HepG2 (cell line): ENCODE measurements around the gene PSMD2. TPM values are rescaled to one million over a fixed set of nuclear protein-coding genes. Genes with fewer than 3 reads are reported as not detected.

Experiments used
- ATAC-seq: fragments of 200-7000 bp; cut with Tn5 transposase; 3 replicates; pipeline ENCODE4 v1.9.1; 2020; ENCODE audit warnings: mild to moderate bottlenecking, moderate library complexity
- BruUV-seq: library from RNA; stranded (reverse); fragments of 400-500 nt; replicated peaks from 2 replicates; lab custom pipeline; 2021; lab: Mats Ljungman, UMichigan
- CTCF ChIA-PET: fragments of 300-600 bp; formaldehyde crosslinking; extraction: SDS; loops from one replicate; lab custom pipeline; 2021; ENCODE audit warnings: low total read pairs, inconsistent platforms, low intra/inter-chr PET ratio; lab: Yijun Ruan, JAX
- POLR2A ChIA-PET: fragments of 350-600 bp; sonication (Branson Sonifier 250); formaldehyde crosslinking; loops from one replicate; lab custom pipeline; 2020; ENCODE audit warnings: antibody characterized with exemption, inconsistent platforms; lab: Yijun Ruan, JAX
- DNase-seq: peaks from one replicate; pipeline ENCODE4 v3.0.0-alpha.2; 2015; ENCODE audit warnings: low spot score
- FAIRE-seq: peaks from 3 replicates; lab custom pipeline; 2011; peaks lifted over from hg19 to GRCh38; lab: Jason Lieb, UNC
- H2AFZ ChIP-seq: one replicate; pipeline ENCODE4 v1.6.1; 2011; ENCODE audit warnings: low read length, inconsistent platforms
- H3K27ac ChIP-seq: fragments of 300-600 bp; 3 replicates; pipeline ENCODE4 v1.8.0; 2011; ENCODE audit warnings: mixed run types, mild to moderate bottlenecking, mixed read lengths, low read length, inconsistent platforms; ENCODE audit not compliant: insufficient read depth; ENCODE audit errors: extremely low read length
- H3K27me3 ChIP-seq, 2 experiments: fragments of 200-600 bp in 1 of 2; 2 replicates in 1 of 2; 3 replicates in 1 of 2; pipeline versions ENCODE4 v1.6.0 to v1.8.0; 2011; ENCODE audit warnings: low read length in 2 of 2, mild to moderate bottlenecking in 2 of 2, moderate library complexity in 2 of 2, inconsistent platforms in 1 of 2; ENCODE audit not compliant: insufficient read depth in 2 of 2, control insufficient read depth in 1 of 2
- H3K36me3 ChIP-seq, 2 experiments: fragments of 200-600 bp in 1 of 2; replicated peaks in 1 of 2; 2 replicates in 1 of 2; 3 replicates in 1 of 2; pipeline versions ENCODE4 v1.5.1 to v1.8.0; 2011; ENCODE audit warnings: low read length in 2 of 2, inconsistent platforms in 1 of 2; ENCODE audit not compliant: insufficient read depth in 2 of 2, control insufficient read depth in 1 of 2
- H3K4me1 ChIP-seq: 2 replicates; pipeline ENCODE4 v1.5.1; 2012; ENCODE audit warnings: low read length, inconsistent platforms; ENCODE audit not compliant: insufficient read depth
- H3K4me2 ChIP-seq: 2 replicates; pipeline ENCODE4 v1.6.0; 2011; ENCODE audit warnings: low read depth, low read length, inconsistent platforms
- H3K4me3 ChIP-seq, 3 experiments: fragments of 200-600 bp in 1 of 3; sonication (generic), shearing (Covaris generic) in 1 of 3; replicated peaks in 1 of 3; 2 replicates each; pipeline ENCODE4 v1.5.1; 2011 to 2016; ENCODE audit warnings: low read length in 3 of 3, inconsistent platforms in 2 of 3, low read depth in 2 of 3, mild to moderate bottlenecking in 2 of 3, control low read depth in 1 of 3, mixed read lengths in 1 of 3; ENCODE audit not compliant: insufficient read depth in 1 of 3
- H3K79me2 ChIP-seq: one replicate; pipeline ENCODE4 v1.6.1; 2011; ENCODE audit warnings: low read length, inconsistent platforms; ENCODE audit not compliant: insufficient read depth
- H3K9ac ChIP-seq: 2 replicates; pipeline ENCODE4 v1.6.0; 2011; ENCODE audit warnings: mild to moderate bottlenecking, low read depth, low read length, inconsistent platforms; ENCODE audit not compliant: insufficient read depth
- H3K9me3 ChIP-seq: 2 replicates; pipeline ENCODE4 v1.5.1; 2012; ENCODE audit warnings: mild to moderate bottlenecking, low read length
- H4K20me1 ChIP-seq: 2 replicates; pipeline ENCODE4 v1.6.0; 2011; ENCODE audit warnings: inconsistent platforms, mild to moderate bottlenecking, low read length, moderate library complexity; ENCODE audit not compliant: insufficient read depth
- DMAP1 ChIP-seq: IDR thresholded peaks from 2 replicates; pipeline ENCODE4 v1.6.1; 2016
- FOSL1 ChIP-seq: sonication (generic); formaldehyde crosslinking; IDR thresholded peaks from 2 replicates; pipeline ENCODE4 v1.9.0; 2021; ENCODE audit warnings: missing genetic modification reagents, borderline replicate concordance
- GMEB2 ChIP-seq: IDR thresholded peaks from 2 replicates; pipeline ENCODE4 v1.6.1; 2016; ENCODE audit warnings: missing biosample characterization, missing genetic modification reagents, low read depth
- HNRNPUL1 ChIP-seq: fragments of 200-400 bp; formaldehyde crosslinking; IDR thresholded peaks from 2 replicates; pipeline ENCODE4 v1.6.1; 2017; ENCODE audit warnings: low read depth, mild to moderate bottlenecking, low read length, moderate library complexity
- MLLT10 ChIP-seq: sonication (generic); formaldehyde crosslinking; IDR thresholded peaks from 2 replicates; pipeline ENCODE4 v1.4.0; 2020; ENCODE audit warnings: missing genetic modification reagents
- MNT ChIP-seq: fragments of 450-650 bp; IDR thresholded peaks from 2 replicates; pipeline ENCODE4 v1.6.1; 2016
- MTF2 ChIP-seq: sonication (generic); formaldehyde crosslinking; IDR thresholded peaks from 2 replicates; pipeline ENCODE4 v1.5.0; 2020; ENCODE audit warnings: missing genetic modification reagents, borderline replicate concordance
- MXD3 ChIP-seq: IDR thresholded peaks from 2 replicates; pipeline ENCODE4 v1.6.1; 2016; ENCODE audit warnings: mild to moderate bottlenecking, missing biosample characterization, missing genetic modification reagents
- NR2F1 ChIP-seq, 2 experiments: fragments of 450-650 bp in 1 of 2; formaldehyde crosslinking in 1 of 2; IDR thresholded peaks; 2 replicates each; pipeline versions ENCODE4 v1.5.0 to v1.6.1; 2016 to 2020; ENCODE audit warnings: mild to moderate bottlenecking in 1 of 2, missing compliant biosample characterization in 1 of 2, missing genetic modification reagents in 1 of 2, moderate library complexity in 1 of 2
- PRPF4 ChIP-seq: fragments of 200-400 bp; formaldehyde crosslinking; IDR thresholded peaks from 2 replicates; pipeline ENCODE4 v1.6.1; 2016; ENCODE audit warnings: low read length, low read depth; ENCODE audit not compliant: poor library complexity, severe bottlenecking
- RFX3 ChIP-seq: IDR thresholded peaks from 2 replicates; pipeline ENCODE4 v1.6.1; 2016; ENCODE audit warnings: missing biosample characterization, missing genetic modification reagents
- RNF2 ChIP-seq: fragments of 450-650 bp; conservative IDR thresholded peaks from 2 replicates; pipeline ENCODE4 v1.6.1; 2016; ENCODE audit warnings: low read depth
- SP140L ChIP-seq: sonication (generic); formaldehyde crosslinking; IDR thresholded peaks from 2 replicates; pipeline ENCODE4 v1.4.0; 2020; ENCODE audit warnings: missing genetic modification reagents, borderline replicate concordance
- ZBED4 ChIP-seq: sonication (generic); formaldehyde crosslinking; IDR thresholded peaks from 2 replicates; pipeline ENCODE4 v1.4.0; 2020; ENCODE audit warnings: missing genetic modification reagents, borderline replicate concordance
- ZFP36 ChIP-seq: fragments of 150-350 bp; IDR thresholded peaks from 2 replicates; pipeline ENCODE4 v1.6.1; 2018; ENCODE audit warnings: borderline replicate concordance, low read length, low read depth; ENCODE audit not compliant: partially characterized antibody
- ZNF331 ChIP-seq: sonication (generic); formaldehyde crosslinking; IDR thresholded peaks from 2 replicates; pipeline ENCODE4 v1.4.0; 2020; ENCODE audit warnings: missing genetic modification reagents
- ZNF619 ChIP-seq: sonication (generic); formaldehyde crosslinking; IDR thresholded peaks from 2 replicates; pipeline ENCODE4 v1.4.0; 2020; ENCODE audit warnings: mild to moderate bottlenecking, missing genetic modification reagents
- ZNF703 ChIP-seq: sonication (generic); formaldehyde crosslinking; IDR thresholded peaks from 2 replicates; pipeline ENCODE4 v1.5.1; 2020; ENCODE audit warnings: missing genetic modification reagents, mild to moderate bottlenecking, moderate library complexity, borderline replicate concordance
- ZNF782 ChIP-seq: sonication (generic); formaldehyde crosslinking; IDR thresholded peaks from 2 replicates; pipeline ENCODE4 v1.4.0; 2020; ENCODE audit warnings: missing genetic modification reagents, mild to moderate bottlenecking, borderline replicate concordance
- WGBS: methylation state at CpG from one replicate; pipeline ENCODE4 v1.1.6; 2017; ENCODE audit warnings: low lambda C conversion rate; 5-methylcytosine and 5-hydroxymethylcytosine counted together
- in situ Hi-C: cut with HindIII; loops from 2 replicates; pipeline ENCODE4 v1.10.0; 2017; ENCODE audit warnings: low pct_unique_long_range_greater_than_20kb; ENCODE audit not compliant: extremely low pct_ligation_motif_present
- intact Hi-C: fragments of 100-400 bp; cut with micrococcal nuclease; formaldehyde crosslinking; loops from one replicate; pipeline ENCODE4 v1.10.0; 2022; ENCODE audit not compliant: unreplicated experiment
- polyA plus RNA-seq, 8 experiments: library from polyadenylated mRNA; depleted of rRNA in 3 of 8; stranded (reverse) in 7 of 8; unstranded in 1 of 8; fragments of >200 nt; fragmentation: Illumina TruSeq in 4 of 8; extraction: Trizol in 4 of 8; gene quantifications; 2 replicates each; pipeline versions ENCODE4 v1.2.1 to v1.2.3, GENCODE V29; 2011 to 2016; ENCODE audit warnings: low read depth in 4 of 8, missing spikeins in 1 of 8, mixed read lengths in 1 of 8; ENCODE audit not compliant: insufficient read depth in 1 of 8
- total RNA-seq, 5 experiments: library from RNA; depleted of rRNA; stranded (reverse); fragments of >200 nt; fragmentation: Illumina TruSeq; extraction: Trizol; gene quantifications; 2 replicates each; pipeline ENCODE4 v1.2.3, GENCODE V29; 2016; ENCODE audit warnings: low read depth in 1 of 5

Gene PSMD2
- total and polyA plus RNA-seq, 2 of the 13 experiments (the other 11 are each of a cell fraction or from before 2014, with no cell fraction given) = 125 to 200 TPM

GRCh38 chr3:184337981-184338380 is 38.9 kb downstream of the PSMD2 start:
- WGBS = 86% methylated on average over 7 of the region's 7 CpGs
- no peaks in the 10 kb centered on the region for H3K9me3 ChIP-seq
- ChIA-PET CTCF (no interaction called here), POLR2A (interaction anchor here (1.4 to 1.9 kb wide), 2 partner anchors 8 to 24 kb away, joined by 6 to 10 read pairs; partner anchors contain the start of genes CLCN2 and POLR2H)
- DNase-seq (no peak), ATAC-seq (no peak), FAIRE-seq (no peak)
- no peak overlapping the region for H3K4me2 ChIP-seq
- intact Hi-C loops (no loop called here), in situ Hi-C loops (no loop called here)
- peaks cover 17 to 32% of the 10 kb centered on the region in 2 experiments for H3K36me3 ChIP-seq
- H3K27me3 ChIP-seq = no peaks in the 10 kb centered on the region; a peak in 1 of 5 replicates
- H3K4me1 ChIP-seq = peaks cover 18% of the 10 kb centered on the region
- no peak overlapping the region for H3K4me3 ChIP-seq
- BruUV-seq = no TSS peak
- no peak overlapping the region for H2AFZ ChIP-seq
- H3K27ac ChIP-seq = no peak overlapping the region
- H3K79me2 ChIP-seq = peaks cover 14% of the 10 kb centered on the region
- peaks cover 19% of the 10 kb centered on the region; the same call in 1 of the 2 replicates for H4K20me1 ChIP-seq
- H3K9ac ChIP-seq = no peak overlapping the region
- no peak for TF ChIP-seq MTF2 (CRISPR knock-in tag)
- TF ChIP-seq ZBED4 (CRISPR knock-in tag) = no peak
- no peak for TF ChIP-seq RFX3 (CRISPR knock-in tag)
- TF ChIP-seq GMEB2 (CRISPR knock-in tag) = no peak
- no peak for TF ChIP-seq PRPF4
- TF ChIP-seq FOSL1 (CRISPR knock-in tag) = no peak
- no peak for TF ChIP-seq DMAP1 (CRISPR knock-in tag)
- no peak for TF ChIP-seq HNRNPUL1
- TF ChIP-seq ZNF782 (CRISPR knock-in tag) = no peak
- TF ChIP-seq ZNF619 (CRISPR knock-in tag) = no peak
- no peak for TF ChIP-seq ZNF331 (CRISPR knock-in tag)
- no peak for TF ChIP-seq MNT
- TF ChIP-seq NR2F1 (CRISPR knock-in tag; IDR thresholded peaks at IDR 0.05) = no peak
- no peak for TF ChIP-seq ZFP36
- TF ChIP-seq MXD3 (CRISPR knock-in tag) = no peak
- no peak for TF ChIP-seq RNF2
- TF ChIP-seq ZNF703 (CRISPR knock-in tag) = no peak
- no peak for TF ChIP-seq SP140L (CRISPR knock-in tag)
- TF ChIP-seq MLLT10 = no peak
